Right lobe of liver (tissue), 6 donors: Measurements from ENCODE around the gene TSPAN32. TPM values are rescaled to one million over a fixed set of nuclear protein-coding genes. Genes with fewer than 3 reads are reported as not detected.

Experiments used
- ATAC-seq, 4 donors: fragments of 200-7000 bp; cut with Tn5 transposase; one replicate each; pipeline ENCODE4 v1.9.1; 2020; ENCODE audit warnings: mild to moderate bottlenecking in 4 of 4, moderate library complexity in 4 of 4
- DNase-seq, 3 donors: peaks; one replicate each; pipeline ENCODE4 v3.0.0-alpha.2; 2020
- H3K27ac ChIP-seq, 3 donors: fragments of 200-600 bp; one replicate each; pipeline ENCODE4 v1.8.0; 2022
- H3K27me3 ChIP-seq, 2 donors: fragments of 200-600 bp; one replicate each; pipeline ENCODE4 v1.8.0; 2022
- H3K36me3 ChIP-seq, 4 donors: fragments of 200-600 bp; sonication (generic) in 1 of 4; one replicate each; pipeline versions ENCODE4 v1.5.1 to v1.8.0; 2017 to 2022; ENCODE audit warnings: control low read depth in 1 of 4
- H3K4me1 ChIP-seq, 4 donors: fragments of 200-600 bp; sonication (generic) in 1 of 4; one replicate each; pipeline versions ENCODE4 v1.5.1 to v1.8.0; 2017 to 2022; ENCODE audit warnings: control low read depth in 1 of 4
- H3K4me3 ChIP-seq, 3 donors: fragments of 200-600 bp; one replicate each; pipeline ENCODE4 v1.8.0; 2022
- H3K9me3 ChIP-seq, 4 donors: fragments of 200-600 bp; sonication (generic) in 1 of 4; one replicate each; pipeline versions ENCODE4 v1.5.1 to v1.8.0; 2017 to 2022; ENCODE audit warnings: control low read depth in 1 of 4
- CTCF ChIP-seq, 4 donors: fragments of 200-600 bp in 3 of 4; fragments of 450-650 bp in 1 of 4; IDR thresholded peaks; one replicate each; pipeline versions ENCODE4 v1.5.1 to v1.8.0; 2016 to 2022; ENCODE audit warnings: antibody characterized with exemption in 4 of 4, mild to moderate bottlenecking in 2 of 4
- POLR2A ChIP-seq: fragments of 450-650 bp; IDR thresholded peaks from one replicate; pipeline ENCODE4 v1.6.1; 2017; ENCODE audit warnings: antibody characterized with exemption, mild to moderate bottlenecking
- WGBS: methylation state at CpG from one replicate; pipeline ENCODE4 v1.1.6; 2018; ENCODE audit warnings: low coverage, low lambda C conversion rate; ENCODE audit not compliant: insufficient coverage; ENCODE audit errors: missing lambda C conversion rate; 5-methylcytosine and 5-hydroxymethylcytosine counted together
- intact Hi-C, 2 donors: fragments of 100-400 bp; cut with DNase I; formaldehyde crosslinking; loops; one replicate each; pipeline versions ENCODE4 v1.11.2 to v1.14.1; 2022
- total RNA-seq, 6 experiments: library from RNA; depleted of rRNA in 2 of 6; stranded (reverse); fragments of >200 nt in 2 of 6; fragmentation: NEBNext Ultra II Directional in 3 of 6; extraction: Animal tissue kit (Norgen Biotek cat#: 25700) in 3 of 6; gene quantifications; one replicate each; pipeline versions ENCODE4 v1.1.0 to v1.2.4, GENCODE V29; 2016 to 2023
- donor health status: DM: no; HTN: yes; CAD: no.
- donor health status: DM: no; HTN: no; CAD: no.
- donor health status: DM: no; HTN: no; CAD: no.
- donor health status: DM: no; HTN: yes; CAD: no.
- donor health status: DM: no; HTN: yes; CAD: no.

Gene TSPAN32
- total RNA-seq, 6 experiments from 2014 or later = 0.24 to 1.2 (median 0.63) TPM; not detected in 2

GRCh38 chr11:2346014-2346413, 44.2 kb downstream of the TSPAN32 start:
- no peaks in the 10 kb centered on the region for H3K27me3 ChIP-seq
- H3K4me1 ChIP-seq = peaks cover 0 to 13% (median 6%) of the 10 kb centered on the region in 4 donors
- intact Hi-C loops = no loop called here
- WGBS = no CpG with 5 or more reads among the region's 4 CpGs
- ATAC-seq (no peak), DNase-seq (no peak)
- no peak overlapping the region for H3K4me3 ChIP-seq
- no peak for TF ChIP-seq POLR2A
- TF ChIP-seq CTCF (IDR thresholded peaks at IDR 0.05) = no peak
- H3K36me3 ChIP-seq = no peaks in the 10 kb centered on the region
- H3K9me3 ChIP-seq = no peaks in the 10 kb centered on the region
- no peak overlapping the region for H3K27ac ChIP-seq

GRCh38 chr11:2346586-2347307, 44.9 kb downstream of the TSPAN32 start:
- peak overlapping the region in 2 of 3 donors; percentile 59 to 78 for H3K27ac ChIP-seq
- H3K4me3 ChIP-seq = no peak overlapping the region

GRCh38 chr11:2347308-2347830, 45.6 kb downstream of the TSPAN32 start:
- ATAC-seq (peak; percentile 92 to 98 (median 97)), DNase-seq (peak; percentile 70 to 91 (median 87))
- TF ChIP-seq POLR2A (no peak), CTCF (IDR thresholded peaks at IDR 0.05) (no peak)
- intact Hi-C loops = no loop called here
- Histone ChIP-seq H3K27ac (peak overlapping the region in 2 of 3 donors; percentile 59 to 78), H3K27me3 (no peaks in the 10 kb centered on the region), H3K36me3 (no peaks in the 10 kb centered on the region), H3K4me3 (no peak overlapping the region), H3K9me3 (no peaks in the 10 kb centered on the region), H3K4me1 (peaks cover 0 to 13% (median 6%) of the 10 kb centered on the region in 4 donors)
- WGBS = 46% methylated on average over 7 of the region's 9 CpGs

More at GRCh38 chr11:2346586-2347307, 44.9 kb downstream of the TSPAN32 start:
- ATAC-seq (no peak), DNase-seq (no peak)
- intact Hi-C loops = no loop called here
- TF ChIP-seq CTCF (IDR thresholded peaks at IDR 0.05) (no peak), POLR2A (no peak)
- 72% methylated on average over 5 of the region's 10 CpGs for WGBS
- Histone ChIP-seq H3K4me1 (peaks cover 0 to 13% (median 6%) of the 10 kb centered on the region in 4 donors), H3K36me3 (no peaks in the 10 kb centered on the region), H3K27me3 (no peaks in the 10 kb centered on the region), H3K9me3 (no peaks in the 10 kb centered on the region)

- H3K4me3 ChIP-seq = no peak overlapping the region
- H3K9me3 ChIP-seq = no peaks in the 10 kb centered on the region
- peaks cover 0 to 13% (median 6%) of the 10 kb centered on the region in 4 donors for H3K4me1 ChIP-seq
- ATAC-seq = no peak
- no peak overlapping the region for H3K27ac ChIP-seq
- H3K27me3 ChIP-seq = no peaks in the 10 kb centered on the region
- intact Hi-C loops = no loop called here
- 88% methylated on average over 1 of the region's 1 CpG for WGBS
- TF ChIP-seq CTCF (IDR thresholded peaks at IDR 0.05) (no peak), POLR2A (no peak)
- H3K36me3 ChIP-seq = no peaks in the 10 kb centered on the region
- no peak for DNase-seq
Measured at GRCh38 chr11:2348986-2349385, 47.2 kb downstream of the TSPAN32 start.
